GM12873 (cell line): ENCODE data around the gene ZNF880.

Experiments used
- TF ChIP-seq, protein P1 (sequence below): IDR thresholded peaks from 2 replicates; pipeline ENCODE4 v1.5.1; 2012; ENCODE audit warnings: low read depth, mild to moderate bottlenecking, moderate library complexity, low read length, control low read depth; ENCODE audit not compliant: insufficient read depth; ENCODE audit errors: missing control alignments

The ZNF880 gene

DNA sequence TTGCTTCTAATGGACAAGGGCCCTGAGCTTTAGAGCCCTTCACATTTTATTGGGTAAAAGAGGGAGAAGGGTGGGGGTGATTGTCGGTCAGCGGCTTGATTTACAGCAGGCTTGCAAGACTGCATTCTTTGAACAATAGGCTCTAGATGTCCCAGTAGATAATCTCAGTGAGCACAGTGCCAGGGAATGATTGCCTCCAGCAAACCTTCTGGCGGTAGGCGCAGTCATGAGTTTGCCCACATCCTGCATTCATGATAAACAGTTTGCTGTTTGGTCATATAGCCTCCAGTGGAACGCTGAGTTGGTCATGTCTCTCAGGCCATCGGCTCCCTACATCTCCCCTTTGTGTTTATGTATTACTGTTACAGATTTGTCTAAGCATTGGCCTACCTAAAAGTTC is 40.6 kb downstream of the ZNF880 start:
- TF ChIP-seq, protein P1, sequence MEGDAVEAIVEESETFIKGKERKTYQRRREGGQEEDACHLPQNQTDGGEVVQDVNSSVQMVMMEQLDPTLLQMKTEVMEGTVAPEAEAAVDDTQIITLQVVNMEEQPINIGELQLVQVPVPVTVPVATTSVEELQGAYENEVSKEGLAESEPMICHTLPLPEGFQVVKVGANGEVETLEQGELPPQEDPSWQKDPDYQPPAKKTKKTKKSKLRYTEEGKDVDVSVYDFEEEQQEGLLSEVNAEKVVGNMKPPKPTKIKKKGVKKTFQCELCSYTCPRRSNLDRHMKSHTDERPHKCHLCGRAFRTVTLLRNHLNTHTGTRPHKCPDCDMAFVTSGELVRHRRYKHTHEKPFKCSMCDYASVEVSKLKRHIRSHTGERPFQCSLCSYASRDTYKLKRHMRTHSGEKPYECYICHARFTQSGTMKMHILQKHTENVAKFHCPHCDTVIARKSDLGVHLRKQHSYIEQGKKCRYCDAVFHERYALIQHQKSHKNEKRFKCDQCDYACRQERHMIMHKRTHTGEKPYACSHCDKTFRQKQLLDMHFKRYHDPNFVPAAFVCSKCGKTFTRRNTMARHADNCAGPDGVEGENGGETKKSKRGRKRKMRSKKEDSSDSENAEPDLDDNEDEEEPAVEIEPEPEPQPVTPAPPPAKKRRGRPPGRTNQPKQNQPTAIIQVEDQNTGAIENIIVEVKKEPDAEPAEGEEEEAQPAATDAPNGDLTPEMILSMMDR: no peak

DNA sequence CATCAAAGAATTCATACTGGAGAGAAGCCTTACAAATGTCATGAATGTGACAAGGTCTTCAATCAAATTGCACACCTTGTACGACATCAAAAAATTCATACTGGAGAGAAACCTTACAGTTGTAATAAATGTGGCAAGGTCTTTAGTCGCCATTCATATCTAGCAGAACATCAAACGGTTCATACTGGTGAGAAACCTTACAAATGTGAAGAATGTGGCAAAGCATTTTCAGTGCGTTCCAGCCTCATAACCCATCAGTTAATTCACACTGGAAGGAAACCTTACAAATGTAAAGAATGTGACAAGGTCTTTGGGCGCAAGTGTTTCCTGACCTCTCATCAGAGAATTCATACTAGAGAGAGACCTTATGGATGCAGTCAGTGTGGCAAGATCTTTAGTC is 46.0 kb downstream of the ZNF880 start:
- TF ChIP-seq, protein P1: no peak

DNA sequence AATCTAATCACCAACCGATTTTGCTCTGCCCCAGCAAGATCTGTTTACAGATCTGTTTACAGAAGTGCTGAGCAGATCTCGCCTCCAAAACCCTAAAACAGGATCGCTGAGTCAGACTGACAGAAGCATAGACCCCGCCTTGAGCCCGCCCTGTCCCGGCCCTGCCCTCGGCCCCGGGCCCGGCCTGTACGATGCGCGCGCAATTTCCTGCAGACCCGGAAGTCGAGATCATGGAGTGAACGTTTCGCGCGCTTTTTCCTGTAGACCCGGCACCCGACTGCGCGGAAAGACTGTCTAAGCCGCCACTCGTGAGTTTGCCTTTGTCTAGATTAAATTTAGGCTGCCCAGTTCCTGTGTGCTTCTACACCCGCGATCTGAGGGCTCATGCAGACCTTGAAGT is 59.2 kb downstream of the ZNF880 start, which contains the start of gene ZNF534:
Gene ZNF534, plus strand, starts transcription at position 212 of the 400 bp plus-strand sequence. CDS start 2,327 bp downstream, outside the sequence.
- TF ChIP-seq, protein P1: no peak
